Right lobe of liver (tissue), 4 donors: ENCODE results near the gene SCN7A.

Source experiments
- CTCF ChIP-seq, 4 donors: fragments of 200-600 bp in 3 of 4; fragments of 450-650 bp in 1 of 4; IDR thresholded peaks; one replicate each; pipeline versions ENCODE4 v1.5.1 to v1.8.0; 2016 to 2022; ENCODE audit warnings: antibody characterized with exemption in 4 of 4, mild to moderate bottlenecking in 2 of 4
- POLR2A ChIP-seq: fragments of 450-650 bp; IDR thresholded peaks from one replicate; pipeline ENCODE4 v1.6.1; 2017; ENCODE audit warnings: antibody characterized with exemption, mild to moderate bottlenecking
- donor health status: DM: no; HTN: no; CAD: no.
- donor health status: DM: no; HTN: no; CAD: no.
- donor health status: DM: no; HTN: yes; CAD: no.

GRCh38 chr2:166472332-166472731 is 21.7 kb downstream of the SCN7A start:
- no peak for TF ChIP-seq POLR2A
- TF ChIP-seq CTCF (IDR thresholded peaks at IDR 0.05) = no peak
